D341Med (cell line): ENCODE results near the gene ERVK3-1.
"Not testable (repeated sequence)": the region's sequence is repeated elsewhere in the genome, so short reads cannot be mapped to it uniquely, and the experiment has no call there.

ENCODE experiments used
- DNase-seq: peaks from one replicate; pipeline ENCODE4 v3.0.0; 2012; ENCODE audit warnings: low spot score

The ERVK3-1 gene

DNA sequence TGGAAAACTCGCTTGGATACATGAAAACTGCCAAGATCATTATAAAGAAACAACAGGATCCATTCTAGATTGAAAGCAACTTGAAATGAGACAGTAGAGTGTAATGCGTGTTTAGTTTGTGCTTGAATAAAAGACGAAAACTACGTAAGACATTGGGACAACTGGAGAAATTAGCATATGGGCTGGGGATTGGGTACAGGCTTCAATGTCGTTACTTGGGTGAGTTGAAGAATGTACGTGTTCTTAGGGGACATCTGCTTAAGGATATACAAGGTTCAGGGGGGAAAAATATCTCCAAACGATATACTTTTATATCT is 471 bp upstream of the ERVK3-1 start:
- no peak for DNase-seq

DNA sequence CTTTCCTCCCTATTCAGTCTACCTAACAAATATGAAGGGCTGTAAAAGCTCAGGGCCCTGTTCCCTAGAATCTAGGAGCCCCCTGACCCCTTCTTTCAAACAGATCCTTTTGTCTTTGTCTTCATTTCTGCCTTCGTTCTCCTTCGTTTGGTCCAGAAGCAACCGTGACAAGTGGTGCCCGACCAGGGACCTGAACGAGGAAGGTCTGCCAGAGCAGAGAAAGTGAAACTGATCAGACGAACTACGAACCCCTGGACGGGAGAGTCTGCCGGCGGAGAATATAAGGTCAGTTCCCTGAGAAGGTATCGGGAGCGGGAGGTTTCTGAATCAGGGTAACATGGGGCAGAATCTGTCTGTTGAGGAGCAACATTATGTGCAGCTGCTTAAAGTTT is 751 bp downstream of the ERVK3-1 start:
- DNase-seq, result no peak

DNA sequence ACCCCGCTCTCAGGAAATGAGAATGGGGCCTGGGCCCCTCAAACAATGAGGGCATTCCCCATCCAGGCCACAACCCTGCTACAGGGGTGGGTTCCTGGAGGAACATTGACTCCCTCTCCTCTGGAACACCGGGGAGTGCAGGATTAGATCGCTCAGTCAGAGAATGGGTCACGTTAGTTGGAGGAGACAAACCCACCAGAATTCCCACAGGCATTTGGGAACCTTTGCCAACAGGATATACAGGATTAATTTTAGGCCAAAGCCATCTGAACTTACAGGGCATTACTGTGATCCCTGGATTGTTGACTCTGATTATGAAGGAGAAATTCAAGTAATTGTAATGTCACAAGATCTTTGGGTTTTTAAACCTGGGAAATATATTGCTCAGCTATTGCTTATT is 2.6 kb downstream of the ERVK3-1 start:
- DNase-seq, result no peak

DNA sequence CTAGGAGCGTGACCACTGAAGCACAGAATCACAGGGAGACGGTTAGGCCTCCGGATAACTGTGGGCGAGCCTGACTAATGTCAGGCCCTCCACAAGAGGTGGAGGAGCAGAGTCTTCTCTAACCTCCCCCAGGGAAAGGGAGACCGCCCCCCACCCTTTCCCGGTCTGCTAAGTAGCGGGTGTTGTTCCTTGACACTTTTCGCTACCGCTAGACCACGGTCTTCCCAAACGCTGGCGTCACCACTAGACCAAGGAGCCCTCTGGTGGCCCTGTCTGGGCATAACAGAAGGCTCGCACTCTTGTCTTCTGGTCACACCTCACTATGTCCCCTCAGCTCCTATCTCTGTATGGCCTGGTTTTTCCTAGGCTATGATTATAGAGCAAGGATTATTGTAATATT is 5.5 kb downstream of the ERVK3-1 start:
- DNase-seq, result not testable (repeated sequence)

DNA sequence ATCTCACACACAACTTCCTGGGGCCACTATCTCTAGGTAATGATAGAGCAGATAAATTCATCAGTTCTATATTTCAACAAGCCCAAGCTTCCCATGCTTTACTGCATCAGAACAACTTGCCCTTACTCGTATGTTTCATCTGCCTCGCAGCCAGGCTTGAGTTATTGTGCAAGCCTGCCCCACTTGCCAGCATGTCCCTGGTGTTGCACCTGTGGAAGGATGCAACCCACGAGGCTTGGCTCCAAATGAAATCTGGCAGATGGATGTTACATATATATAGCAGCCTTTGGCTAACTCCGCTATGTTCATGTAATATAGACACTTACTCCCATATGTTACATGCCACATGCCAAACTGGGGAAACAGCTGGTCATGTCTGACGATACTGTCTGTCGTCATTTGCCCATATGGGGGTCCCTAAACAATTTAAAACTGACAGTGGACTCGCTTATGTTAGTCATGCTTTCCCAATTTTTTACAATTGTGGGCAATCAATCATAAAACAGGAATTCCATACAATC is 6.2 kb downstream of the ERVK3-1 start:
- DNase-seq, result no peak

DNA sequence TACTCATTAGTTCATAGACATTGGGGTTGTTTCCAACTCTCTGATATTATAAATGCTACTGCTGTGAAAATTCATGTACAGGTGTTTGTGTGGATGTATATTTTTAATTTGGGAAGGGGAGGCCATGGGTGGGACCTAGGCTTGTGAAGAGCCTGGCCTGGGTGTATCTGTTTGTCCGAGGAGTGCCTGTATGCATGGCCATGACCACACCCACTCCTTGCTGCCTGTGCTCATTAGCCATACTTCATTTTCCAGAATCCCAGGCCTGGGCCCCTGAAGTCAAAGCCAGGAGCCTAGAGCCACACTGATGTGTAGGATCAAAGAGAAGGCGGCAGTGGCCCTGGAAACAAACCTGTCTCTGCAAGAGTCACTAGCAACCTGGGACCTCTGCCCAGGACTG is 10.4 kb downstream of the ERVK3-1 start:
- no peak for DNase-seq

DNA sequence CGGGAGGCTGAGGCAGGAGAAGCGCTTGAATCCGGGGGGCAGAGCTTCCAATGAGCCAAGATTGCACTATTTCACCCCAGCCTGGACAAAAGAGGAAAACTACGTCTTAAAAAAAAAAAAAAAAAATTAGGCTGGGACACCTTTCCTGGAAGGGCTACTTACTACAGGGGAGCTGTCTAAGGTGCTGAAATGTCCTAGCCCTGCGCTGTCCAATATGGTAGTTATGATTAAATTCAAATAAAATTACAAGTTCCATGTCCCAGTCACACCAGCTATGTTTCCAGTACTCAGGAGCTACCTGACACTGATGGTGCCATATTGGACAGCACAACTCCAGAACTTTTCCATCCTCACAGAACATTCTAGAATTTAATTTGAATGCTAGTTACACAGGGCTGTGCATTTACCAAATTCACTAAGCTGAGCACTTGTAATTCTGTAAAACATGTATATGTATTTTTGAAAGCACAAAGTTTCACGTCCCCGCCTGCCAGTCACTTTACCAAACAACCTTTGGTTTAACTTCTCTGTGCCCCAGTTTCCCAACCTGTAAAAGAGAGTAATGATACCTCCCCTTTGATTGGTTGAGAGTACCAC is 12.4 kb downstream of the ERVK3-1 start:
- no peak for DNase-seq

DNA sequence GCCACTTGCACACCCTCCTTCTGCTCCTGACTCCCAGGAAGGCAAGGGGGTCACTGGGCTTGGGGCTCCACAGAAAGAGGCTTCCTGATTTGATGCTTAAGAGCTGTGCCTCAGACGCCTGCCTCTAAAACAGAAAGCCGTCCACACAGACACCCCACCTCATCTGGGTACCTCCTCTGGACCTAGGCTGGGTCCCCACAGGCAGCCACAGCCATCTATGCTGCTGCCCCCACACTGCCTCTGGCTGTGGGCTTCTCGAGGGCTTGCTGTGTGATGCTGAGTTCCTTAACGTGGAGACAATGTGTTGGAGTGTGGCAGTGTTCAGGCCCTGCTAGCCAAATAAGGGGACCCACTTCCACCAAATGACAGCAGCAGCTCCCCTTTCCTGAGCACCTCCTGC is 13.1 kb downstream of the ERVK3-1 start:
- no peak for DNase-seq

DNA sequence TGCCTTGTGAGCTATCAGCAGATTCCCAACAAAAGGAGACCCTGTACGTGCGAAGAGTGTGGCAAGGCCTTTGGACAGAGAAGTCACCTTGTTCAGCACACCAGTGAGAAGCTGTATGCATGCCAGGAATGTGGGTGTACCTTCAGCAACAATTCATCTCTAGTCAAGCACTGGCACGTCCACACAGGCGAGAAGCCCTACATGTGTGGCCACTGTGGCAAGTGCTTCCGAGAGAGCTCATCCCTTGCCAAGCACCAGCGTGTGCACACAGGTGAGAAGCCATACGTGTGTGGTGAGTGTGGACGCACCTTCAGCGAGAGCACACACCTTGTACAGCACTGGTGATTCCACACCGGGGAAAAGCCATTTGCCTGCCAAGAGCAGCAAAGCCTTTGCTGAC is 14.1 kb downstream of the ERVK3-1 start:
- no peak for DNase-seq

DNA sequence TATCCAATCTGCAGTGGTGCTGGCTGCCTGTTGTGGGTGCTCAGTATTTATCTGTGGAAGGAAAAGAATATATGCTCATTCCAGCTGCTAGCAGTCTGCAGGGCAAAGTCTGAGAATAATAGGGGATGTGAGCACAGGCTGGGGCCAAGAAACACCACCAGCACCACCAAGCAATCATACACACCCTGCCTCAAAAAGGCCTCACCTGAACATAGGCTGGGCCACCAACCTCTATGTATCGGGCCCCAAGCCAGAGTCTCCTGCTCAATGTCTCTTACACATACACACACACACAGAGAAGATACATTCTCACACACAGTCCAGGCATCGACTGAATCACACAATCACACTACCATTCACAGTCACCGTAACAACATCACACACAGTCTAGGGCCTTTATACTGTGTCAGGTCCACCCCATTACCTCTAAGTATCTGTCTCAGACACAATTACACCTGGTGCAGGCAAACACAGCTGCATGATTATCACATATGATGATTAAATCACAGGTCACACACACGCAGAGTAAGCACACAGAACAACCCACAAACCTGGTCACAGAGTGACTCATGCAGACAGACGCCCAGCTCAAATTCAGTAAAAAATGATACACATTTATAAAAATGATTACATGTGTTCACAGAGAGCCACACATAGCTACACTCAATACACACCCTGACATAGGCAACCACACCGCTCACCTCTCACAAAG is 20.3 kb downstream of the ERVK3-1 start:
- no peak for DNase-seq

DNA sequence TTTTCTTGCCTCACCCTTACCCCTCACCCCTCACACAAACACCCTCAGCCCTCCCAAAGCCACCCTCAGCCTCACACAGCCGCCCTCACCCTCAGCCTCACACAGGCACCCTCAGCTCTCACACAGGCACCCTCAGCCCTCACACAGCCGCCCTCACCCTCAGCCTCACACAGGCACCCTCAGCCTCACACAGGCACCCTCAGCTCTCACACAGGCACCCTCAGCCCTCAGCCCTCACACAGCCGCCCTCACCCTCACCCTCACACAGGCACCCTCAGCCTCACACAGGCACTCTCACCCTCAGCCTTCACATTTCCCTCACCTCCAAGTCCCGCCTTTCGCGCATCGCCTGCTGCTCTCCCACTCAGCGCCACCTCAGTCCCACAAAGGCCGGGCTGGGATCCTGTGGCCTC is 21.3 kb downstream of the ERVK3-1 start:
- DNase-seq, result no peak

DNA sequence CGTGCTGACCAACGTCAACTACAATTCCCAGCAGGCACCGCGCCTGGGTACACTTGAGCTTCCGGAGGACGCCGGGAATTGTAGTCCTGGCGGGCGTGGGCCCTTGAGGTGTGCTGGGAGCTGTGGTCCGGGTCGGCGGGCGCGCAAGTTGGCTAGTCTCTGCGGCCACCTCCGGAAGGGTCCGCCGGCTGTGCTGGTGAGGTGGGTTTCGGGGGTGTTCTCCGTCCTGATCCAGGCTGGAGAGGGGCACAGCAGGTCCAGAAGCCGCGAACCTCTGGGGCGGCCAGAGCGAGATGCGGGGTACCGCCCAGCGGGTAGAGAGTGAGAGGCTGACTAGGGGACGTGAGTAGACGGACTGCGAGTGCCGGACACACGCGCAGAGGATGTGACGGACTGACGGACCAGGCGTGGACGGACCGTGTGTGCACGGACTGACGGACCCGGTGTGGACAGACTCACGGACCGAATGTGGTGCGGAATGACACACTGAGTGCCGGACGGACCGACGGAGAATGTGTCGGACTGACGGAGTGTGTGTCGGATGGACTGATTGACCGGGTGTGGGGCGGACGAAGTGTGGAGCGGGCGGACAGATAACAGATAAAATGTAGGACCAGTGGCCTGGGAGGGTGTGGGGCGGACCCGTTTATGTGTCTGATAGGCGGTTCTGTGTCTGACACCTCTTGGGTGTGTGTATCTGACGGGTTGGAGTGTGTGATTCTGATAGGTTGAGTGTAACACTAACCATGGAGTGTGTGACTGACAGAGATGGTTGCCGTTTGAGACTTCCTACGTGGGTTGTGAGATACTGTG is 21.9 kb downstream of the ERVK3-1 start, which contains the start of gene ZSCAN22:
Gene ZSCAN22, plus strand, starts transcription at position 81 of the 813 bp plus-strand sequence. CDS start 7,809 bp downstream, outside the sequence.
- DNase-seq, result peak; percentile 96

DNA sequence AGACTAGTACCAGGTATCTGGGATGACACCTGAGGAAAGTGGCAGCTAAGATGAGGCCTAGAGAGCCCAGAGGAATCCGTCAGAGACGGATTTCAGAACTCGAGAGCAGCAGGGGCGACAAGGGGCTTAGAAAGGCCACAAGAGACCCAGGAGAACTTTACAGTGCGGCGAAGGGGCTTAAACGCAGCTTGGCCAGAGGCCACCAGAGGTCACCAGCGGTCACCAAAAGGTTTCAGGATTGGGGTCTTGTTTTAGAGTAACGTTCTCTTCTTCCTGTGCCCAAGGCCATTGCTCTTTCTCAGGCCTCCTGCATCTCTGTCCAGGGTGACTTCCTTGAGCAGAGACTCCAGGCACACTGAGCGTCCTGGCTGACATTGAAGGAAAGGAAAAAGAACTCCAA is 23.8 kb downstream of the ERVK3-1 start:
- DNase-seq, result peak; percentile 44

DNA sequence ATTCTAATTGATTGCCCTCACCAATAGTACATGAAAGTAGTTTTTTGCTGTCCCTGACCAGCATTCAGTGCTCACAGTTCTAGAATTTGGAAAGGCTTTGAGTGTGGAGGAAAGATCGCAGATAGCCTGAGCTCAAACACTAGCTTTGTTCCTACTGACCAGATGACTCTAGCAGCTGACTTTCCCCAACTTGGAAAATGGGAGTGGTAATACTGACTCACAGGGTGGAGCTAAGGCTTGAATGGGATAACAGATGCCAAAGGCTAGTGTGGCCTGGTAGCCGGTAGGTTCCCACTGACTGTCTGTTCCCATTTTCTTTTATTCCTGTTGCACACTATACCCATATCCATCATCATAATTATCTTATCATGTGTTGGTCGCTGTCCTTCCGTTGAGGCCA is 25.3 kb downstream of the ERVK3-1 start:
- no peak for DNase-seq

DNA sequence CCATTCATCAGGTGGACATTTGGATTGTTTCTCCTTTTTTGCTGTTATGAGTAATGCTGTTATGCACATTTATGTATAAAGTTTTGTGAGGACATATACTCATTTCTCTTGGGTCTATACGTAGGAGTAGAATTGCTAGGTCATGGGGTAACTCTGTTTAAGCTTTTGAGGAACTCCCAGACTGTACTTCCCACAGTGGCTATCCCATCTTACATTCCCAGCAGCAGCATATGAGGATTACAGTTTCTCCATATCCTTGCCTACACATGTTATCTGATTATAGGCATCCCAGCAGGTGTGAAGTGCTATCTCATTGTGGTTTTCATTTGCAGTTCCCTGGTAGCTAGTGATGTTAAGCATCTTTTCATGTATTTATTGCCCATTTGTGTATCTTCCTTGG is 27.5 kb downstream of the ERVK3-1 start:
- DNase-seq, result no peak

DNA sequence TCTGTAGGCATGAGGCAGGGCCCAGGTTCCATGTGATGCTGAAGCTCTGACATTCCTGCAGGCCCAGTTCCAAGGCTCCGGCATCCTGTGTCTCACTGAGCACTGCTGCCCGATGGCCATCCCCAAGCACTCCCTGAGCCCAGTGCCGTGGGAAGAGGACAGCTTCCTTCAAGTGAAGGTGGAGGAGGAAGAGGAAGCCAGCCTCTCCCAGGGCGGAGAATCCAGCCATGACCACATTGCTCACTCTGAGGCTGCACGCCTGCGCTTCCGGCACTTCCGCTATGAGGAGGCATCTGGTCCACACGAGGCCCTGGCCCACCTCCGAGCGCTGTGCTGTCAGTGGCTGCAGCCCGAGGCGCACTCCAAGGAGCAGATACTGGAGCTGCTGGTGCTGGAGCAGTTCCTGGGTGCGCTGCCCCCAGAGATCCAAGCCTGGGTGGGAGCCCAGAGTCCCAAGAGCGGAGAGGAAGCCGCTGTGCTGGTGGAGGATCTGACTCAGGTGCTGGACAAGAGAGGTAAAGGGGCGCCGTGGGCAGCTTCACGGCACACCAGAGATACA is 29.6 kb downstream of the ERVK3-1 start:
- no peak for DNase-seq

DNA sequence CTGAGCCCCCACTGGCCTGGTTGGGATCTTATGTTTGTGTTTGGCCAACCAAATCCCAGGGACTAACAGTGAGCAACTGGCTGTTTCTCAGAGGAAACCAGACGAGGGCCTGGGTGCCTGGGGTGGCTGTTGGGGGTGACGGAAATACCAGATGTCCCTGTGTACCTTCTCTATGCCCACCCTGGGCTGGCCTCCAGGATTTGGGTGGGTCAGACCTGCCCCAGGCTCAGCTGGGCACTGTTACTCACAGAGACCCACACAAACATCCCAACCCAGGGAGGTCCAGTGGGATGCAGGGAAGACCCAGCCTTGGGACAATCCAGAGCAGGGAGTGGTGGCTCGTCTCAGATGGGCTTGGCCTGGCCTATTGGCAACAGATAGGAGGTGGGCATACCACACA is 30.5 kb downstream of the ERVK3-1 start:
- DNase-seq, result no peak

DNA sequence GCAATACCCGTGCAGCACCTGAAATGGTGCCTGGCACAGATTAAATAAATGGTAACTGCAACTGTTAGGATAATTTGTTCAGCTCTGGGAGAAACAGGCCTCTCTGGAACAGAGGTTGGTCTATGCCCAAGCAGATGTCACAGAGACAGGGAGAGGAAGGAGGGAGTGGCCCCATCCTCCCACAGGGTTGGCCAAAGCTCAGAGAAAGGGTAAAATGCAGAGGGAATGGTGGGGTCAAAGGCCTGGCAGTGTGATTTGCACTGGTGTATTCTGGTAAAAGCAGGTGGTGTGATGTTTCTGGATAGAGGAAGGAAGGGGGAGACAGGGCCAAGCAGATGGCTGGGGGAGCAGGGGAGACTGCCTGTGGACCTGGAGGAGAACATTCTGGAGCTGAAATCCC is 31.0 kb downstream of the ERVK3-1 start:
- DNase-seq, result no peak

DNA sequence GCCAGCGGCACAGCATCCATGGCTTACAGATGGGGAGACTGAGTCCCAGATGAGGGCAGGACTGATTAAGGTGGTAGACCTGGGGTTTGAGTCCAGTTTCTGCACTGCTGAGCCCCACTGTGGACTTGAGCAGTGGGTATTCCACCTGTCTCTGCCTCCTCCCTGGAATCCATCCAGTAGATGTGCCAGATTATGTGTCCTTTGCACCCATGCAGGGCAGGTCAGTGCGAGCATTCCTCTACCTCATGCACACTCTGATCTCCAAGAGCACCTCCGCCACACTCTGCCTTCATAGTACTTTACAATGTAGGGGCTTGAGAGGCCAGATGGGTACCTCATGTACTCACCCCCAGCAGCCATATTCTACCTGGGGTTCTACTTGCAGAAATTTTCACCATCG is 31.6 kb downstream of the ERVK3-1 start:
- no peak for DNase-seq

DNA sequence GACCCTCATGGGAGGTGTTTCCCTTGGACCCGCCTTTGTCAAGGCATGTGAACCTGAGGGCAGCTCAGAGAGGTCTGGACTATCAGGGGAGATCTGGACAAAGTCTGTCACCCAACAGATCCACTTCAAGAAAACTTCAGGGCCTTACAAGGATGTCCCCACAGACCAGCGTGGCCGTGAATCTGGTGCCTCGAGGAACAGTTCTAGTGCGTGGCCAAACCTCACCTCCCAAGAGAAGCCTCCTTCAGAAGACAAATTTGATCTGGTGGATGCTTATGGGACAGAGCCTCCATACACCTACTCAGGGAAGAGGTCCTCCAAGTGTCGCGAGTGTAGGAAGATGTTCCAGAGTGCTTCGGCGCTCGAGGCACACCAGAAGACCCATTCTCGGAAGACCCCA is 33.2 kb downstream of the ERVK3-1 start:
- DNase-seq, result no peak

DNA sequence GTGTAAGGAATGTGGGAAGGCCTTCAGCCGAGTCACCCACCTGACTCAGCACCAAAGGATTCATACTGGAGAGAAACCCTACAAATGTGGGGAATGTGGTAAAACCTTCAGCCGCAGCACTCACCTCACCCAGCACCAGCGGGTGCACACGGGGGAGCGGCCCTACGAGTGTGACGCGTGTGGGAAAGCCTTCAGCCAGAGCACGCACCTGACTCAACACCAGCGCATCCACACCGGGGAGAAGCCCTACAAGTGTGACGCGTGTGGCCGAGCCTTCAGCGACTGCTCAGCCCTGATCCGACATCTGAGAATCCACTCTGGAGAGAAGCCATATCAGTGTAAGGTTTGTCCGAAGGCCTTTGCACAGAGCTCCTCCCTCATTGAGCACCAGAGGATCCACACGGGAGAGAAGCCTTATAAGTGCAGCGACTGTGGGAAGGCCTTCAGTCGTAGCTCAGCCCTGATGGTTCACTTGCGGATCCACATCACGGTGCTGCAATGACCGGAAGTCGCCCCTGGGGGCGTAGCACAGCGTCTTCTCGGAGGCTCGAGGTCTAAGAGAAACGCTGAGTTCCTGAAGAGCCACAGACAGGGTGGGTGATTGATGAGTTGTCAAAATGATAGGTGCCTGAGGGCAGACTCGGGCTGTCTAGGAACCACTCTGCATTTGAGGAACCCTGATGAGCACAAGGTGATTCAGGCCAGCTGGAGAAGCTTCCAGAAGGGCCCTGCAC is 33.8 kb downstream of the ERVK3-1 start:
- DNase-seq, result no peak

DNA sequence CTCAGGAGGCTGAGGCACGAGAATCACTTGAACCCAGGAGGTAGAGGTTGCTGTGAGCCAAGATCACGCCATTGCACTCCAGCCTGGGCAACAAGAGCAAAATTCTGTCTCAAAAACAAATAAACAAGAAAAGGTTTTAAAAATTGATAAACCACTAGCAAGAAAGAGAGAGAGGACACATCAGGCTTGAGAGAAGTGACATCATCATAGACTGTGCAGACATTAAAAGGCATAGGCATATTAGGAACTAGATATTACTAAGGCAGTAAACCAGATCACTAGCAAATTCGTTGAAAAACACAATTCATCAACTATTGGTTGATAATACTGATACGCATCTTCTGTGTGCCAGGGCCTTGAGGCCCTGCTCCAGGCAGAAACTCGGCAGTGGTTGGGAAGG is 40.4 kb downstream of the ERVK3-1 start:
- no peak for DNase-seq
